ENCODE data around the gene C1orf105.

The C1orf105 gene

GRCh38 chr1:172471666-172472065, 51.2 kb downstream of the C1orf105 start:
- Histone ChIP-seq H3K79me1 (ENCODE audit: low read length) (peaks cover 17% of the 10 kb centered on the region), H4K91ac (ENCODE audit: low read depth, low read length) (no peak overlapping the region), H4K8ac (ENCODE audit: low read depth, low read length) (no peak overlapping the region), H2BK5ac (ENCODE audit: low read depth, low read length, poor library complexity) (no peak overlapping the region), H3K4me2 (ENCODE audit: low read length) (no peak overlapping the region), H2BK120ac (ENCODE audit: insufficient read depth, low read length, poor library complexity) (no peak overlapping the region), H2AK5ac (ENCODE audit: low read length) (no peak overlapping the region), H3K18ac (ENCODE audit: low read length) (no peak overlapping the region), H3K27ac (ENCODE audit: low read depth, low read length) (no peak overlapping the region), H3K36me3 (ENCODE audit: control insufficient read depth in 1 of 2, insufficient read depth in 2 of 2, low read length in 2 of 2) (no peaks in the 10 kb centered on the region), H3K9me3 (ENCODE audit: insufficient read depth, low read depth, low read length) (no peaks in the 10 kb centered on the region), H2AFZ (ENCODE audit: insufficient read depth, low read length, poor library complexity) (no peak overlapping the region), H3K27me3 (ENCODE audit: insufficient read depth, low read length) (no peaks in the 10 kb centered on the region), H4K12ac (ENCODE audit: low read depth, low read length) (no peak overlapping the region), H3K4me1 (ENCODE audit: control insufficient read depth in 1 of 2, insufficient read depth in 2 of 2, low read length in 2 of 2) (peaks cover 7 to 15% of the 10 kb centered on the region in 2 experiments), H3K4ac (ENCODE audit: low read depth, low read length) (no peak overlapping the region), H3K14ac (ENCODE audit: low read length) (no peak overlapping the region), H3K23ac (ENCODE audit: low read length) (no peak overlapping the region), H2BK12ac (ENCODE audit: low read length) (no peak overlapping the region), H3K9ac (ENCODE audit: low read length) (no peak overlapping the region), H3K4me3 (ENCODE audit: low read depth, low read length) (no peak overlapping the region), H3K79me2 (ENCODE audit: control insufficient read depth, insufficient read depth, low read length, poor library complexity) (no peaks in the 10 kb centered on the region)
- WGBS (ENCODE audit: extremely low coverage, insufficient coverage, insufficient read length) = no CpG with 5 or more reads among the region's 1 CpG
- no peak for DNase-seq

GRCh38 chr1:172472495-172472894, 52.0 kb downstream of the C1orf105 start:
- H3K79me1 ChIP-seq (ENCODE audit: low read length) = peaks cover 19% of the 10 kb centered on the region
- H4K91ac ChIP-seq (ENCODE audit: low read depth, low read length) = no peak overlapping the region
- no peak for DNase-seq
- no peak overlapping the region for H3K14ac ChIP-seq (ENCODE audit: low read length)
- H3K9me3 ChIP-seq (ENCODE audit: insufficient read depth, low read depth, low read length) = no peaks in the 10 kb centered on the region
- no peak overlapping the region for H3K18ac ChIP-seq (ENCODE audit: low read length)
- H3K4me1 ChIP-seq (ENCODE audit: control insufficient read depth in 1 of 2, insufficient read depth in 2 of 2, low read length in 2 of 2) = peaks cover 5 to 14% of the 10 kb centered on the region in 2 experiments
- no peak overlapping the region for H3K27ac ChIP-seq (ENCODE audit: low read depth, low read length)
- H4K8ac ChIP-seq (ENCODE audit: low read depth, low read length) = no peak overlapping the region
- H3K36me3 ChIP-seq (ENCODE audit: control insufficient read depth in 1 of 2, insufficient read depth in 2 of 2, low read length in 2 of 2) = no peaks in the 10 kb centered on the region
- H3K4me3 ChIP-seq (ENCODE audit: low read depth, low read length) = no peak overlapping the region
- no peak overlapping the region for H4K12ac ChIP-seq (ENCODE audit: low read depth, low read length)
- H2AK5ac ChIP-seq (ENCODE audit: low read length) = no peak overlapping the region
- no peak overlapping the region for H2BK12ac ChIP-seq (ENCODE audit: low read length)
- peak overlapping the region; percentile 63 for H2BK120ac ChIP-seq (ENCODE audit: insufficient read depth, low read length, poor library complexity)
- no CpG with 5 or more reads among the region's 1 CpG for WGBS (ENCODE audit: extremely low coverage, insufficient coverage, insufficient read length)
- H3K9ac ChIP-seq (ENCODE audit: low read length) = no peak overlapping the region
- no peaks in the 10 kb centered on the region for H3K27me3 ChIP-seq (ENCODE audit: insufficient read depth, low read length)
- H3K4ac ChIP-seq (ENCODE audit: low read depth, low read length) = no peak overlapping the region
- H2BK5ac ChIP-seq (ENCODE audit: low read depth, low read length, poor library complexity) = no peak overlapping the region
- H3K79me2 ChIP-seq (ENCODE audit: control insufficient read depth, insufficient read depth, low read length, poor library complexity) = peaks cover 2% of the 10 kb centered on the region
- no peak overlapping the region for H3K4me2 ChIP-seq (ENCODE audit: low read length)
- no peak overlapping the region for H3K23ac ChIP-seq (ENCODE audit: low read length)
- no peak overlapping the region for H2AFZ ChIP-seq (ENCODE audit: insufficient read depth, low read length, poor library complexity)

- no peak for DNase-seq
- H3K4me2 ChIP-seq (ENCODE audit: low read length) = no peak overlapping the region
- peaks cover 5 to 13% of the 10 kb centered on the region in 2 experiments for H3K4me1 ChIP-seq (ENCODE audit: control insufficient read depth in 1 of 2, insufficient read depth in 2 of 2, low read length in 2 of 2)
- WGBS (ENCODE audit: extremely low coverage, insufficient coverage, insufficient read length) = no CpG with 5 or more reads among the region's 3 CpGs
- no peak overlapping the region for H3K4me3 ChIP-seq (ENCODE audit: low read depth, low read length)
- H3K27me3 ChIP-seq (ENCODE audit: insufficient read depth, low read length) = no peaks in the 10 kb centered on the region
- peak overlapping the region; percentile 27 for H2BK12ac ChIP-seq (ENCODE audit: low read length)
- peaks cover 18% of the 10 kb centered on the region for H3K79me1 ChIP-seq (ENCODE audit: low read length)
- peak overlapping the region; percentile 15 for H4K91ac ChIP-seq (ENCODE audit: low read depth, low read length)
- H3K36me3 ChIP-seq (ENCODE audit: control insufficient read depth in 1 of 2, insufficient read depth in 2 of 2, low read length in 2 of 2) = no peaks in the 10 kb centered on the region
- no peak overlapping the region for H2AFZ ChIP-seq (ENCODE audit: insufficient read depth, low read length, poor library complexity)
- no peak overlapping the region for H4K8ac ChIP-seq (ENCODE audit: low read depth, low read length)
- H3K9me3 ChIP-seq (ENCODE audit: insufficient read depth, low read depth, low read length) = no peaks in the 10 kb centered on the region
- no peak overlapping the region for H2BK5ac ChIP-seq (ENCODE audit: low read depth, low read length, poor library complexity)
- no peak overlapping the region for H3K9ac ChIP-seq (ENCODE audit: low read length)
- H3K14ac ChIP-seq (ENCODE audit: low read length) = no peak overlapping the region
- H3K4ac ChIP-seq (ENCODE audit: low read depth, low read length) = peak overlapping the region; percentile 4
- peak overlapping the region; percentile 18 for H2AK5ac ChIP-seq (ENCODE audit: low read length)
- H3K23ac ChIP-seq (ENCODE audit: low read length) = no peak overlapping the region
- H2BK120ac ChIP-seq (ENCODE audit: insufficient read depth, low read length, poor library complexity) = no peak overlapping the region
- H3K79me2 ChIP-seq (ENCODE audit: control insufficient read depth, insufficient read depth, low read length, poor library complexity) = peaks cover 2% of the 10 kb centered on the region
- H3K18ac ChIP-seq (ENCODE audit: low read length) = no peak overlapping the region
- no peak overlapping the region for H4K12ac ChIP-seq (ENCODE audit: low read depth, low read length)
- no peak overlapping the region for H3K27ac ChIP-seq (ENCODE audit: low read depth, low read length)
Measured at GRCh38 chr1:172473302-172473701, 52.8 kb downstream of the C1orf105 start.

GRCh38 chr1:172473842-172474241, 53.4 kb downstream of the C1orf105 start:
- Histone ChIP-seq H3K14ac (ENCODE audit: low read length) (no peak overlapping the region), H2AK5ac (ENCODE audit: low read length) (no peak overlapping the region), H3K18ac (ENCODE audit: low read length) (no peak overlapping the region)

More at GRCh38 chr1:172473842-172474241, 53.4 kb downstream of the C1orf105 start:
- Histone ChIP-seq H3K27ac (ENCODE audit: low read depth, low read length) (no peak overlapping the region), H4K8ac (ENCODE audit: low read depth, low read length) (no peak overlapping the region), H3K36me3 (ENCODE audit: control insufficient read depth in 1 of 2, insufficient read depth in 2 of 2, low read length in 2 of 2) (no peaks in the 10 kb centered on the region), H3K79me1 (ENCODE audit: low read length) (peaks cover 16% of the 10 kb centered on the region), H3K4me2 (ENCODE audit: low read length) (no peak overlapping the region), H4K12ac (ENCODE audit: low read depth, low read length) (no peak overlapping the region), H2BK120ac (ENCODE audit: insufficient read depth, low read length, poor library complexity) (no peak overlapping the region), H2AFZ (ENCODE audit: insufficient read depth, low read length, poor library complexity) (no peak overlapping the region), H3K4me1 (ENCODE audit: control insufficient read depth in 1 of 2, insufficient read depth in 2 of 2, low read length in 2 of 2) (peaks cover 3 to 13% of the 10 kb centered on the region in 2 experiments), H2BK5ac (ENCODE audit: low read depth, low read length, poor library complexity) (no peak overlapping the region), H3K4ac (ENCODE audit: low read depth, low read length) (no peak overlapping the region), H3K4me3 (ENCODE audit: low read depth, low read length) (no peak overlapping the region), H3K9ac (ENCODE audit: low read length) (no peak overlapping the region), H3K23ac (ENCODE audit: low read length) (no peak overlapping the region), H4K91ac (ENCODE audit: low read depth, low read length) (no peak overlapping the region), H3K79me2 (ENCODE audit: control insufficient read depth, insufficient read depth, low read length, poor library complexity) (peaks cover 2% of the 10 kb centered on the region), H3K27me3 (ENCODE audit: insufficient read depth, low read length) (no peaks in the 10 kb centered on the region), H3K9me3 (ENCODE audit: insufficient read depth, low read depth, low read length) (no peaks in the 10 kb centered on the region), H2BK12ac (ENCODE audit: low read length) (no peak overlapping the region)
- no peak for DNase-seq

Data from trophoblast cell (in vitro differentiated cells and primary cell).